ENCODE results near the gene CCAR1. TPM values are rescaled to one million over a fixed set of nuclear protein-coding genes. Genes with fewer than 3 reads are reported as not detected.
"Not testable (repeated sequence)": the region's sequence is repeated elsewhere in the genome, so short reads cannot be mapped to it uniquely, and the experiment has no call there.

Gene CCAR1
- total RNA-seq (2014; rRNA removed; shearing (Covaris generic); ENCODE audit: low replicate concordance) = 23.8 and 26.5 TPM in 2 replicates

- H3K27me3 ChIP-seq = no peaks in the 10 kb centered on the region
- H3K36me3 ChIP-seq = peaks cover 33% of the 10 kb centered on the region
- H3K9me3 ChIP-seq = no peaks in the 10 kb centered on the region
- peak; percentile 97 for DNase-seq
- peak within 1 kb of the TSS; percentile 95 for H3K4me3 ChIP-seq
Measured at GRCh38 chr10:68720793-68721672, at the start of gene CCAR1. CCAR1 (plus strand) TSS chr10:68721239; CDS start chr10:68722505, 1,266 bp downstream.

- no peaks in the 10 kb centered on the region for H3K36me3 ChIP-seq
- no peaks in the 10 kb centered on the region for H3K27me3 ChIP-seq
- H3K4me3 ChIP-seq = no peak overlapping the region
- DNase-seq = no peak
- no peaks in the 10 kb centered on the region for H3K9me3 ChIP-seq
Measured at GRCh38 chr10:68684413-68684812, 36.6 kb upstream of the CCAR1 start.

- Histone ChIP-seq H3K9me3 (no peaks in the 10 kb centered on the region), H3K4me3 (no peak overlapping the region), H3K27me3 (no peaks in the 10 kb centered on the region), H3K36me3 (no peaks in the 10 kb centered on the region)
- DNase-seq = no peak
Measured at GRCh38 chr10:68696018-68696417, 25.0 kb upstream of the CCAR1 start.

- Histone ChIP-seq H3K36me3 (no peaks in the 10 kb centered on the region), H3K27me3 (no peaks in the 10 kb centered on the region), H3K4me3 (no peak overlapping the region), H3K9me3 (no peaks in the 10 kb centered on the region)
- no peak for DNase-seq
Measured at GRCh38 chr10:68697106-68697505, 23.9 kb upstream of the CCAR1 start.

GRCh38 chr10:68700197-68700596, 20.8 kb upstream of the CCAR1 start:
- H3K4me3 ChIP-seq = no peak overlapping the region

GRCh38 chr10:68705548-68705947, 15.5 kb upstream of the CCAR1 start:
- no peak overlapping the region for H3K4me3 ChIP-seq
- no peaks in the 10 kb centered on the region for H3K27me3 ChIP-seq
- DNase-seq = no peak
- no peaks in the 10 kb centered on the region for H3K9me3 ChIP-seq
- no peaks in the 10 kb centered on the region for H3K36me3 ChIP-seq

More at GRCh38 chr10:68700197-68700596, 20.8 kb upstream of the CCAR1 start:
- Histone ChIP-seq H3K36me3 (no peaks in the 10 kb centered on the region), H3K9me3 (no peaks in the 10 kb centered on the region), H3K27me3 (no peaks in the 10 kb centered on the region)
- no peak for DNase-seq

- not testable (repeated sequence) for DNase-seq, H3K4me3 ChIP-seq, H3K27me3 ChIP-seq, H3K9me3 ChIP-seq, H3K36me3 ChIP-seq
Measured at GRCh38 chr10:68708987-68709386, 12.1 kb upstream of the CCAR1 start.

- H3K36me3 ChIP-seq, DNase-seq, H3K4me3 ChIP-seq, H3K27me3 ChIP-seq, H3K9me3 ChIP-seq: not testable (repeated sequence)
Measured at GRCh38 chr10:68713065-68713464, 8.0 kb upstream of the CCAR1 start.

GRCh38 chr10:68717435-68717834, 3.6 kb upstream of the CCAR1 start:
- no peaks in the 10 kb centered on the region for H3K9me3 ChIP-seq
- no peak overlapping the region for H3K4me3 ChIP-seq
- peaks cover 4% of the 10 kb centered on the region for H3K36me3 ChIP-seq
- DNase-seq = no peak
- no peaks in the 10 kb centered on the region for H3K27me3 ChIP-seq

GRCh38 chr10:68721673-68722335, 765 bp downstream of the CCAR1 start:
- no peak for DNase-seq
- H3K4me3 ChIP-seq = peak overlapping the region; percentile 95
- peaks cover 41% of the 10 kb centered on the region for H3K36me3 ChIP-seq
- H3K9me3 ChIP-seq = no peaks in the 10 kb centered on the region
- no peaks in the 10 kb centered on the region for H3K27me3 ChIP-seq

GRCh38 chr10:68725016-68725415, 4.0 kb downstream of the CCAR1 start:
- H3K4me3 ChIP-seq = no peak overlapping the region
- peaks cover 67% of the 10 kb centered on the region for H3K36me3 ChIP-seq
- DNase-seq = no peak

GRCh38 chr10:68727146-68727545, 6.1 kb downstream of the CCAR1 start:
- H3K4me3 ChIP-seq = no peak overlapping the region
- H3K36me3 ChIP-seq = peaks cover 81% of the 10 kb centered on the region
- no peaks in the 10 kb centered on the region for H3K9me3 ChIP-seq
- no peaks in the 10 kb centered on the region for H3K27me3 ChIP-seq
- no peak for DNase-seq

More at GRCh38 chr10:68725016-68725415, 4.0 kb downstream of the CCAR1 start:
- Histone ChIP-seq H3K9me3 (no peaks in the 10 kb centered on the region), H3K27me3 (no peaks in the 10 kb centered on the region)

GRCh38 chr10:68732651-68733050, 11.6 kb downstream of the CCAR1 start:
- no peak for DNase-seq
- no peaks in the 10 kb centered on the region for H3K9me3 ChIP-seq
- H3K4me3 ChIP-seq = no peak overlapping the region
- H3K36me3 ChIP-seq = peaks cover 74% of the 10 kb centered on the region
- no peaks in the 10 kb centered on the region for H3K27me3 ChIP-seq

- H3K4me3 ChIP-seq = no peak overlapping the region
- no peak for DNase-seq
- H3K36me3 ChIP-seq = peaks cover 80% of the 10 kb centered on the region
- H3K27me3 ChIP-seq = no peaks in the 10 kb centered on the region
- H3K9me3 ChIP-seq = no peaks in the 10 kb centered on the region
Measured at GRCh38 chr10:68734349-68734748, 13.3 kb downstream of the CCAR1 start.

GRCh38 chr10:68735119-68735518, 14.1 kb downstream of the CCAR1 start:
- Histone ChIP-seq H3K36me3 (peaks cover 81% of the 10 kb centered on the region), H3K27me3 (no peaks in the 10 kb centered on the region), H3K4me3 (no peak overlapping the region), H3K9me3 (no peaks in the 10 kb centered on the region)
- no peak for DNase-seq

GRCh38 chr10:68735739-68736138, 14.7 kb downstream of the CCAR1 start:
- not testable (repeated sequence) for DNase-seq, H3K4me3 ChIP-seq, H3K9me3 ChIP-seq, H3K27me3 ChIP-seq
- H3K36me3 ChIP-seq = peaks cover 82% of the 10 kb centered on the region

GRCh38 chr10:68740676-68741075, 19.6 kb downstream of the CCAR1 start:
- peaks cover 84% of the 10 kb centered on the region for H3K36me3 ChIP-seq
- DNase-seq, H3K4me3 ChIP-seq, H3K9me3 ChIP-seq, H3K27me3 ChIP-seq: not testable (repeated sequence)

Data from MG63 (cell line).